Endothelial cell of umbilical vein (primary cell): ENCODE results near the gene GAR1.

ENCODE experiments used
- EZH2 ChIP-seq: IDR thresholded peaks from 2 replicates; pipeline ENCODE4 v1.6.1; 2012; ENCODE audit warnings: borderline replicate concordance, low read depth, mild to moderate bottlenecking, moderate library complexity, low read length, inconsistent platforms; ENCODE audit not compliant: severe bottlenecking
- POLR2AphosphoS5 ChIP-seq: IDR thresholded peaks from 2 replicates; pipeline ENCODE4 v1.6.1; 2012; ENCODE audit warnings: low read depth, mild to moderate bottlenecking, control low read depth, low read length, moderate library complexity; ENCODE audit not compliant: insufficient read depth
- TF ChIP-seq, protein P1 (sequence below), 2 donors: IDR thresholded peaks; 1 replicate in 1 of 2; 2 replicates in 1 of 2; pipeline ENCODE4 v1.5.1; 2011; ENCODE audit warnings: low read length in 2 of 2, mild to moderate bottlenecking in 2 of 2, moderate library complexity in 2 of 2, control low read depth in 1 of 2, inconsistent platforms in 1 of 2, low read depth in 1 of 2; ENCODE audit not compliant: insufficient read depth in 1 of 2; ENCODE audit errors: extremely low read depth in 1 of 2

DNA sequence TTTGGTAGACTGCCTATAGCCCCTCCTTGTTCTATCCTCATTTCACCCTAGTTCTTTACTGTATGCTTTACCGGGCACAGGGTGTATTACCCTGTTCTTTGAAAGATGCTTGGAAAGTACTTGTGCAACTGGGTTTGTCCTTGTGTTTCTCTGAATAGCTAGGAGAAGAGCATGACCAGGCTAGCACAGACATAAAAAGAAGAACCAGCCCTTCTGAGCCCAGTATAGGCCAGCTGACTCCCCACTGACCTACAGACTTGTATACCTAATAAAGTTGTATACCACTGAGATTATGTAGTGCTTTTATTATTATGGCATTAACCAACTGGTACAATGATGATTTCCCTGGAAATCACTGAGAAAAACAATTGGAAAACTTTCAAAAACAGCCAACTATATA lies 28.7 kb upstream of the GAR1 start:
- TF ChIP-seq POLR2AphosphoS5 (no peak), EZH2 (no peak)
- TF ChIP-seq, protein P1, sequence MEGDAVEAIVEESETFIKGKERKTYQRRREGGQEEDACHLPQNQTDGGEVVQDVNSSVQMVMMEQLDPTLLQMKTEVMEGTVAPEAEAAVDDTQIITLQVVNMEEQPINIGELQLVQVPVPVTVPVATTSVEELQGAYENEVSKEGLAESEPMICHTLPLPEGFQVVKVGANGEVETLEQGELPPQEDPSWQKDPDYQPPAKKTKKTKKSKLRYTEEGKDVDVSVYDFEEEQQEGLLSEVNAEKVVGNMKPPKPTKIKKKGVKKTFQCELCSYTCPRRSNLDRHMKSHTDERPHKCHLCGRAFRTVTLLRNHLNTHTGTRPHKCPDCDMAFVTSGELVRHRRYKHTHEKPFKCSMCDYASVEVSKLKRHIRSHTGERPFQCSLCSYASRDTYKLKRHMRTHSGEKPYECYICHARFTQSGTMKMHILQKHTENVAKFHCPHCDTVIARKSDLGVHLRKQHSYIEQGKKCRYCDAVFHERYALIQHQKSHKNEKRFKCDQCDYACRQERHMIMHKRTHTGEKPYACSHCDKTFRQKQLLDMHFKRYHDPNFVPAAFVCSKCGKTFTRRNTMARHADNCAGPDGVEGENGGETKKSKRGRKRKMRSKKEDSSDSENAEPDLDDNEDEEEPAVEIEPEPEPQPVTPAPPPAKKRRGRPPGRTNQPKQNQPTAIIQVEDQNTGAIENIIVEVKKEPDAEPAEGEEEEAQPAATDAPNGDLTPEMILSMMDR (IDR thresholded peaks at IDR 0.05; ENCODE audit: extremely low read depth in 1 of 2, insufficient read depth in 1 of 2, low read depth in 1 of 2, low read length in 2 of 2): no peak
